ENCODE data around the gene FBLN1.
A peak's percentile ranks its signal among the peaks of the same experiment; 100 is the strongest.

FBLN1 gene

DNA sequence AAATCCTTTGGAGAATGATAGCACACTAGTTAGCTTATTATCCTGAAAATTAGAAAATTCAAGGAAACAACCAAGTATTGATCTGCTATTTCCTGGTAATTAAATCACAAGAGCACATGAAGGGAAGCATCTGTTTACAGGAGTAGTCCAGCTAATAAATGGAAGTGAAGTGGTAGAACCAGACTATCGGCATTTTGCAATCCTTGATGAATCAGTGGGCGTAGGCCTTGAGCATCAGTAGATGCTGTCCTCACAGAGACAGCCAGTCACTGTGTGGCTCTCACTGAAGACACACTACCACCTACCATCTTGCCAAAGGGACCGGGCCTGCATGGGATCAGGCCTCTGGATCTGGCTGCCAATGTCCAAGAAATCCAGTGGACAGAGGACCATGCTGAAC lies 69.8 kb downstream of the FBLN1 start:
- no peak for DNase-seq

DNA sequence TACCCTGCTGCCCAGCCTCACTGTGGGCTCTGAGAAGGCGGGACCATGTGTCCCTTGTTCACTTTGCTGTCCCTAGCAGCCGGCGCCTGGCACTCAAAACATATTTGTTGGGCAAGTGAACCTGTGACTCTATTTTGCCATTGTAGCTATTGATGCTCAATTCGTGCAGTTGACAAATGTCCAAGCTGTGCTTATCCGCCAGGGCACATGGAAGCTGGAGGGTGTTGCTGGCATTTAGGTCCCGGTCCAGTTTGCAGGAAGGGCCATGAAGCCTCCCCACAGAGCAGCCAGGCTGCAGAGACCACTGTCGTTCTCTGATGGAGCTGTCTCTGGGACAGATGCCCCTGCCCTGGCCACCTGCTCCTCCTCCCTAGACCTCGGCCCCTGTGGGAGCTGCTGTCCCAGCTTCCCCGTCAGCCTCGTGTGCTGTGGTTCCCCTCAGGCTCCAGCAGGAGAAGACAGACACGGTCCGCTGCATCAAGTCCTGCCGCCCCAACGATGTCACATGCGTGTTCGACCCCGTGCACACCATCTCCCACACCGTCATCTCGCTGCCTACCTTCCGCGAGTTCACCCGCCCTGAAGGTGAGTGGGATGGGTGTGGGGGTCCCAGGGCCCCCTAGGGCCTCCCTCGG lies 71.5 kb downstream of the FBLN1 start:
- DNase-seq = no peak

DNA sequence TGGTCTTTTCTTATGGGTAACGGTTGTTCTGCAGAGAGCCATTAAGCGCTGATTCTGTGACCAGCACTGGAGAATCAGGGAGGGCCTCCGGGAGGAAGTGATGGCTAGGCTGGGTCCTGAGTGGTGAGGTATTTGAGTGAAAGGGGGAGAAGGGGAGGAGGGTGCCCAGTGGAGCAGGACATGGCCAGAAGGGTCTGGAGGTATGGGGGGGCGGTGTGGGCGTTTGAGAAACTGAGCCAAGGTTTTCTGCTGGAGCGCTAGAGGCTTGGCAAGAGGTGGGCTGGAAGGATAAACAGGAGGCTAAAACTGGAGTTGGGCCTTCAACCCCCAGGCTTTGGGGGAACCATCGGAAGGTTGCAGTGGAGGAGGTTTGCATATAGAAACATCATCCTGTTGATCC lies 72.5 kb downstream of the FBLN1 start:
- no peak for DNase-seq

DNA sequence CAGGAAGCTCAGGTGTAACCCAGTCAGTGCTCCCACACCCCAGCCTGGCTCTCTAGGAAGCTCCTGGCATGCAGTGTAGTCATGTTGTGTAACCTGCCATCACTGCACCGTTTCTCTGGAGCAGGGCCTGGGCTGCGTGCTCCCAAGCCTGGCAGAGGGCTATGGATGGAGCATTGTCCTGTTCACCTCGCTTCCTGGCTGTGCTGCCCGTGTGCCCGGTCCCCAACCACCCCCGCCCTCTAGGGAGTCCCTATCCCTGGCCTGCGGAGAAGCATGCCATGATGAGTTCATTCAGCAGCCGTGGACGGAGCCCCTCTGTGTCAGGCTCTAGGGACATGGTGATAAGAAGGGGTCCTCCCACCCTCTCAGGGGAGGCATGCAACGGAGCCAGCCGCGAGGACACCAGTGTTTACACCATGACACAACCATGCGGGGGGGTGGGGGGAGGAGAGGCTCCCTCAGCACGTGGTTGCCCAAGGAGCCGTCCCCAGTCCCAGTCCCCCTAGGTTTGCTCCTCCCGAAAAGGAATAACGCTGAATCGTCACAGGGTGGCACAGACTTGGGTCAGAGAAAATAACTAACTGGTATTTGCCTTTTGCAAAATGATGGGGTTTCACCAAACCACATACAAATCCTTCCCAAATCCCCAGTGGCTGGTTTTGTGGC lies 73.1 kb downstream of the FBLN1 start:
- no peak for DNase-seq

DNA sequence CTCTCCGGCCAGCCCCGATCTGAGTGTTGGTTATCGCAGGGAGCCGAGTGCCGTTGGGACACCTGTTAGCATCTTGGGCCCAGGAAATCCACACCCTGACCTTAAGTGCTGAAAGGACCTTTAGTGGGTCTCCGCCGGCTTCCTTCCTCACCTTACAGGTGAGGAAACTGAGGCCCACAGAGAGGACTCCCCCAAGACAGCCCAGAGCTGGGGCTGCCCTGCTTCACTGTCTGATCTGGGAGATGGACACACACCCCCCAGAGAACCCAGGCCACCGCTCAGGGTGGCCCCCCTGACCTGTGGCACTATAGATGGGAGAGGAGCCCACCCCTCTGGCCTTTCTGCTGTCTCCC lies 73.6 kb downstream of the FBLN1 start:
- no peak for DNase-seq

DNA sequence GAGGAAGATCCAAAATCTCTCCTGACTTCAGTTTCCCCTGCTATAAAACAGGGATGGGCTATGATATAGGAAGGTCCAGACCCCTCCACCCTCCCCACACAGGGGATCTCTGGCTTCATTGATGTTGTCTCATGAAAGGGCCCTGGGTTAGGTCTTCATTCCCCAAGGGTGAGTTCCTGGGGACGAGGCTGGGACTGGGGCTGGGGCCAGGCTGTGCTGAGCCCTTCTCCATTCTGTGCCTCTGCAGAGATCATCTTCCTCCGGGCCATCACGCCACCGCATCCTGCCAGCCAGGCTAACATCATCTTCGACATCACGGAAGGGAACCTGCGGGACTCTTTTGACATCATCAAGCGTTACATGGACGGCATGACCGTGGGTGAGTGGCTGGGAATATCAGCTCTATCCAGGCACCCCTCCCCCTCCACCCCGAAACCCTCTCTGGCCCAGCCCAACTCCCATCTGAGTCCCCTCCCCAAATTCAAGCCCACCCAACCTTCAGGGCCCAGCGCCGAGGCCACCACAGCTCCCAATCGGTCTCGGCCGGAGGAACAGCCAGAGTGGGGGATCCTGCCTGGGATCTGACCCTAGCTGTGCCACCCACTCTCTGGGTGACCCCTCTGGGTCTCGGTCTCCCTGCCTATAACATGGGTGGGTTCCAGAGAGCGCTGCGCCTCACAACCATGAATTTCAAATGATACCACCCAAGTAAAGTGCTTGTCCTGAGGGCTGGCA lies 74.2 kb downstream of the FBLN1 start:
- no peak for DNase-seq

DNA sequence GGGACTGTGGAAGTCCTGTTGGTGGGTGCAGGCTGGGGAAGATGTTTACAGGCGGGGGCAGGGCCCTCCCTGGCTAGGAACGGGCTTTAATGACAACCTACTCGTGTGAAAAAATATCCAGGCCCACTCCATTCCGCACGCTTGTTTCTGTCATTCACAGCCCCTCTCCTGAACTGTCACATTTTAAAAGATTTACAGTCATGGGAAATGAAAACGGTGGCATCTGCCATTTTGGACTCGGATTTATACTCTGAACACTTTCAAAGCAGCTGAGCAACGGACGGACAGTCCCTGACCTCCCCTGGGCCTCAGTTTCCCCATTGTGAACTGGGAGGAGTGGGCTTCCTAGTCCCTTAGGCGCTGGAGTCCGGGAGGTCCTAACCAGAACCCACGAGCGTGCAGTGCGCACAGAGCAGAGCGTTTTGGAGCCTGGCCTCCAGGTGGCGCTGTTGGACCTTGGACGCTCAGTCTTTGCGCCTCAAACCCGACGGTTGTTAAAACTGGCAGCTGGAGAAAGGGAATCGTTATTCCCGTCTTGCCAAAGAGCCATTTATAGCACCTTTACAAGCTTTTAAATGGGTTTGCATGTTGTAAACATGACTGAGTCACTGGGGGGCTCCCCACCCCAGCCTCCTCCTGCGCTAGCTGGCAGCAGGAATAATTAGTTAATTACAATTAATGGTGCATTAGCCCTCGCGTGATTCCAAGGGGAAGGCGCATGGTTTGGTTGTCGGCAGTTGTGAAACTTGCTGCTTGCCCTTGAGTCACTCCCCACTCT lies 75.3 kb downstream of the FBLN1 start:
- DNase-seq = peak; percentile 88

DNA sequence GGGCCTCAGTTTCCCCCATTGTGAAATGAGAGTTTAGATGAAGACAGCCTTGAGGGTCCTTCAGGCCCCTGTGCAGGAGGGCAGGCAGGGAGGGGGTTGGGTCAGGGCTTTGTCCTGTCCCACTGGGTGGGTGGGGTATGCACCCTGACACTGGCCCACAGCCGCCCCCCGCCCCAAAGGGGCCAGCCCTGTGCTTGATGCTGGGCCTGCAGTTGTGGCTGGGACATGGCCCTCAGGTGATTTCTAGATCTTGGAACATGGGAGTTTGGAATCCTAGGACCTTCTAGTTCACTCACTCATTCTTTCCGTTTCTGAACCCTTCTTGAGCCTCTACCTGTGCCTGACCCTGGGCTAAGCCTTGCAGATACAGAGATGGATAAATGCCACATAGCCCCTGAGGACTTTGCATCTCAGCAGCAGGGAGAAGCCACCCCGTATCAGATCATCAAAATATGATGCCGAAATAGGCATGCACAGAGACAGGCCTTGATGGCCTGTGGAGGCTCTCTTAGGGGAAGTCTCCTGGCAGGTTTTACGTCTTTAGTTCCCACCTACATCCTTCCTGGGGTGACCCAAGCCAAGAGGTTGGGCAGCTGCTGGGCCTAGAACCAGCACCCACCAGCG lies 76.0 kb downstream of the FBLN1 start:
- DNase-seq = no peak

DNA sequence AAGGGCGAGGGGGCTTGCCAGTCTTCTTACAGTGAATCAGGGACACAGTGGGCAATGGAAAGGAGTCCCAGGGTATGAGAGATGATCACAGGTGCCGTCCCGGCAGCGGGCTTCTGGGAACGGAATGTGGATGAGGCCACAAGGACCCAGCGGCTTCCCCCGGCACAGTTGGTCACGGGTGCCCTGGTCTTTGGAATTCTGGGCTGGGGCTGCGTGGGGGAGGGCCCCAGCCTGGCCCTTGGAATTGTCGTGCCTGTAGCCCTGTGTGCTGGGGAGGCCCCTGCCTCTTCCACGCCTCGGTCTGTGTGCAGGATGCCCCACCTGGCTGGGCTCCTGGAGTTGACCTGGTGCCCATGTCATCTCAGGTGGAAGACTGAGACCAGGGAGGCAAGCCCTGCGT lies 76.6 kb downstream of the FBLN1 start:
- DNase-seq = no peak

DNA sequence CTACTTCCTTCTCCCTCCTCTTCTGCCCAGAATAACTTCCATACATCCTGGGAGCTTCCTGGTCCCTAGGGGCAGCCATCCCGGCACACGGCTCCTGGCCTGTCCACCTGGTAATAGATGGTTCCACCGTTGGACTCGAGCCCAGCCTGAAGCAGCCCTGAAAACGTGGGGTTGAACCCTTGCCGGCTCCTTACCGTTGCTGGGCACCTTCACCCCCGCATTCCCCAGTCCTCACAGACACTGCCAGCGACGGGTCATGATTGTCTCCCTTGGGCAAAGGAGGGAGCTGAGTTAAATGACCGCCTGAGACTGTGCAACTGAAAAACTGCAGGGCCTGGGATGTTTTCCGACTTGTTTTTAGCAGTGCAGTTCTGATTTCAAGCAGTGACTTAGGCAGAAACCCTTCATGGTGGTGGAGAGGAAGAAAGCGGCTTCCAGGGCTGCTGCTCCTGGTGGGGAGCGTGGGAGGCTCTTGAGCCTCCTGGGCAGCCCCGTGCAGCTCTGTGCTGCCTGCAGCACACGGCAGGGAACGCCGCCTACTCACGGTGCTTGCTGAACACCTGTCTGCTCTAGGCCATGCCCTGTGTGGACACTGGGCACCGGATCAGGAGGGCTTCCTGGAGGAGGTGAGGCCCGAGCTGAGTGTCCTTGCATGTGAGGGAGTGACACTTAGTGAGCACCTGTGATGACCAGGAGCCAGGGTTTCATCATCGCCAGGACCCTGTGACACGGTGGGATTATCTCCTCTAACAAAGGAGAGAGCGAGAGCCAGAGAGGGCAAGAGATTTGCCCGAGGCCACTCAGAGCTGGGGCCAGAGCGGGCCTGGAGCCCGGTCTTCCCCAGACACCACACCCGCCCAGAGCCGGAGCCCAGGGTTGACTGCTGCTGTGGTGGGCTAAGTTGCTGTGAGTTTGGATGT lies 77.4 kb downstream of the FBLN1 start:
- DNase-seq = no peak

DNA sequence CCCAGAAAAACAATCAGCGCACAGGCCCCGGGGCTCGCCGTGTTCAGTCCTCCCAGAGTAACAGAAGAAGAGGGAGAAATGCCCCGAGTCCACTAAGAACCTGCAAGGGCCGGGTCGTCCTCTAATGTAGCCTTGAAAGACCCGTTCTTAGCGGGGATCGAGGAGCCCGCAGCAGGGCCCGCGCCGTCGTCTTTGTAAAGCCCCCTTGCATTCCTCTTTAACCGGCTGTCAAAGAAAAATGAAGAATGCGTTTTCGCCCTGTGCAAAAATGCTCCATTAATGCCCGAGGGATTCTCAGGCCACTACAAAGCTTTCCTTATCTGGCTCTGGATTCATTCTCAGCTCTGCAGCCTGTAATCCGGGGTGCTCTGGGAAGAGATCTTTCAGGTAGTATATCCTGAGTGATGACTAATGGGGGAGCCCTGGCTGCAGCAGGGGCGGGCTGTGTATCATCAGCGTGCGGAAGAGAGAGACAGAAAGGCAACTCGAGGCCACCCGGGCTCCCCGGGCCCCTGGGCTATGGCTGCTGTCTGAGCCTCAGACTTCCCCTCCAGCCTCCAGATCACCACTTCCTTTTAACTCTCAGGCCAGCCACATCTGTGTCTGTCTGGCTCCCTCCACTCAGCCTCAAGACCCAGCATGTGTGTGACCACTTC lies 78.2 kb downstream of the FBLN1 start:
- no peak for DNase-seq

DNA sequence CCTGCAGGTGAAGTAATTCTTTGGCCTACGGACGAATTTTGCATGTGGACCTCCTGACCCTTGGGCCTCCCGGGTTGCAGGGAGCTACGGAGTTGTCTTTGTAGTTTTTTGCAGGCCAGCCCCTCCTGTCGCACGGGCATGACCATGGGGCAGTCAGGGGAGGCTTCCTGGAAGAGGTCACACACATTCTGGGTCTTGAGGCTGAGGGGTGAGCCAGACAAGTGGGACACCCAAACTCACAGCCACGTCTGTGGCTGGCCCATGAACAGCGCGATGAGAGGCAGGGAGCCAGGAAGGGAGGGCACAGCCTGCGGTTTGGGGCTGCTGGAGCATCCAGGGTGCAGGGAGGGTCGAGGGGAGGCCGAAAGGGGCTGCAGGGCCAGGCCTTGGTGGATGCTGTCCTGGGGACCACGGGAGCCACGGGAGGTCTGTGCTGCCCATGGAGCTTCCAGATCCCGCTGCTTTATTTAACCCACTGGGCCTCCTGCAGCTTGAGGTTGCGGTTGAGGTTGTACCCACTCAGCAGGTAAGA lies 78.9 kb downstream of the FBLN1 start:
- no peak for DNase-seq

DNA sequence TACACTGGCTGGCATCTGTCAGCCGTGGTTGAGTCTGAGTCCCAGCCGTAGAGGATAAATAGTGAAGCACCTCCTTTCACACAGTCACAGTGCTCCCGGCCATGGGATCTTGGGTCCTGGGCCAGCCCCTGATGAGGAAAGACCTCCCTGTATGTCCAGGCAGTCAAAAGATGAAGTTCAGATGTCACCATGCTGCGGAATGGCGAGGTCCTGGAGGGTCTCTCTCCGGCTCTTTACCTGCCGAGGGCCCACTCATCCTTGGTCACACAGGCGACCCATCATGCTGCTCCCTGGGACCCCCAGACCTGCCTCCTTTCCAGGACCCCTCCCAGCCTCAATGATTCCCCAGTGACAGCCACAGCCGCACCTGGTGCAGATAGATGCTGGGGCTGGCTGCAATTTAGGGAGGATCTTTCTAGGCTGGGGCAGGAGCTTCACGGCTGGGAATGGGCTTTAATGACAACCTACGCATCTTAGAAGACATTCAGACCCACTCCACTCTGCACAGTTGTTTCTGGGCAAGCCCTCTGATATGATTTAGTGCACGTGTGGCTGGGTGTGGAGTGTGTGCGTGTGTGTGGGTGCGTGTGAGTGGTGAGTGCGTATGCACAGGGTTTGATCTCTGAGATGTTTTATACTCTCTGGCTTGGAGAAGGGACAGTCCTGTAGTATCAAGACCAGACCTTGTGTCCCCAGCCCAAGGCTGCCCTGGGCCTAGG lies 79.7 kb downstream of the FBLN1 start:
- DNase-seq = no peak

DNA sequence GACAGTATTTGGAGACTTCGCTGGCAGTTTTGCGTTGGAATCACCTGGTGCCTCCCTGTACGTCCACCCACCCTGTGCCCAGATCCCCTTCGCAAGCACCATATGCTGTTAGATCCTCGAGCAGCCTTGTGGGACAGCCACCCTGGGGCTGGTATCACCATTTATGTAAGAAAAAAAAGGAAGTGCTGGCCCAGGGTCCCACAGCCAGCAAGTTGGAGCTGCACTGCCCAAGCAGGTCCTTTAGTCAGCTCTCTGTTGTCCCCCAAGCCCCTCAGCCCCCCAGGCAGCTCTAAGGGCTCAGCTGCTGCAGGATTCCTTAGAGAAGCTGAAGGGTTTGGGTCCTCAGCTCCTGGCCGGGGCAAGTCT lies 80.3 kb downstream of the FBLN1 start:
- no peak for DNase-seq

DNA sequence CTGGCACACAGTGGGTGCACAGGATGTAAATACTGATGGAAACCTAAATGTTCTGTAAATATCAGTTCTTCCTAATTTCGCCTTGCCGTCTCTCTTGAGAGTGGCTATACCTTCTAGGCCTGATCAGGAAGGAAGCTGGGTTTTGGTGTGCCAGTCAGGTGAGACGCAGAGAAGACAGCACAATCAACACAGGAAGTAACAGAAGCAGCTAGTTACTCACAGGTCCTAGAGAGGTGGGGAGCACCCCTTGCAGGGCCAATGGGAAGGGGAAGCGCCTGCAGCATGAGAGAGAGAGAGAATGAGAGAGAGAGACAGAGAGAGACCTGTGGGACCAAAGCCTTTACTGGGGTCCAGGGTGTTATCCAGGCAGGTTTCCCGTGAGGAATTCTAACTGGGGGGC lies 80.8 kb downstream of the FBLN1 start:
- no peak for DNase-seq

DNA sequence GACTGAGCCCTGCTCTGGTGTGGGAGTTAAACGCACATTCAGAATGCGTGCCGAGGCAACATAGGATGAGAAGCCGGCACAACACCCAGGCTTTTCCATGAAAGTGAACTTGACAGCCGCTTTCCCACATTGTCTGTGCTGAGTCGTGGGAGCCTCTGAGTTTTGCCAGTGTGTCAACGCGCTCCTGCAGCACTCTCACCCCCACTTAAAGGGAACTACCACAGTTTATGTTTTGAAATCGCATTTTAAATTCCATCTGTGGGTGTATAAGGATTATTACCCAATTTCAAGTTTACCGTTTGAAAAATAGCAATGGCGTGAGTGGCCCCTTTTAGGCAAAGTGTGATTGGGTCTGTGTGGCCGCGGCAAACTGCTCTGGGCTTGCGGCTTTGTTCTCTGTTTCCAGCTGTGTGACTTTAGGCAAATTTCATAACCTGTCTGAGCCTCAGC lies 81.5 kb downstream of the FBLN1 start:
- no peak for DNase-seq

DNA sequence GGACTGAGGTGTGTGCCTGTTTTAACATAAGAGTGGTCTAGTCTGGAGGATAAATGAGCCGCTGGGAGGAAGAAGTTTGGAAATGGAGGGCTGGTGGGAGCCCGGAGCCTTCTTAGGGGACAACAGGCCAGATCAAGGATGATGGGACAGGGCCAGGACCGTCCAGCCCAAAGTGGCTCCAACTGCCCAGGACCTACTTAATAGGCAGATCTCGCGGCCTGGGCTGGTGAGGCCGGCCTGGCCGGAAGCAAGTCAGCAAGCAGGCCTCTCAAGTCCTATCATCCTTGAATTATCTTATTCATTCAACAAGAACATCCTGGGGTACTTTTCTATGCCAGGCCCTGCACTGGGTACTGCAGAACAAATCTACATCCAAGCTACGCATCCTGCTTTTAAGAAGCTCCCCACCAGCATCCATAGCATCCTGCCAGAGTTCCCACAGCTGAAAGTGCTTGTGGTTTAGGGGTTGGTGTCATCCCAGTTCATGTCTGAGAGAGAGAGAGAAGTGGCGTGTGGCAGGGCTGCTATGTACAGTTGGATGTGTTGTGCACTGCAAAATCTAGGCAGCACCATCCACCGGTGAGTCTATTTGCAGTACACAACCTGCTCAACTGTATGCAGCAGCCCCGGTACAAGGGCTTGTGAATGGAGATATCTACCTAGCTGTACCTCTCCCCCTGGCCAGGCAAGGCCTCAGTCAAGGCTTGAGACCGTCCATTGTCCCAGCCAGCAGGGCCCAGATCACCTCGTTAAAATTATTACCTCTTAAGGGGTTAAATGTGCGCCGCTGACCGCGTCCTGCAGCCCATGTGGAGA lies 82.1 kb downstream of the FBLN1 start:
- no peak for DNase-seq

DNA sequence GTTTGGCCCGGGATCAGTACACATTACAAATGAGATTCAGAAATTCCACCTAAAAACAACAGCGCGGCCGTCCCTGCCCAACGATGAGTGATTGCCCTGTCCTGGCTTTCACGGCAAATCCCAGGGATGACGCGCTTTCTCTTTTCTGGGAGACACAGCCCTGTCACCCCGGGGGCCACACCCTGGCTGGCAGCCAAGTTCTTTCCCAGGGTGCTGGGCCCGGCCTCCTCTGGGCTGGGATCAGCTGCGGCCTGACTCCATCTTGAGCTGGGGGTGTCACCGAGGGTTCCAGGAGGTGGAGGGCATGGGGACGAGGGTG lies 82.7 kb downstream of the FBLN1 start:
- no peak for DNase-seq

DNA sequence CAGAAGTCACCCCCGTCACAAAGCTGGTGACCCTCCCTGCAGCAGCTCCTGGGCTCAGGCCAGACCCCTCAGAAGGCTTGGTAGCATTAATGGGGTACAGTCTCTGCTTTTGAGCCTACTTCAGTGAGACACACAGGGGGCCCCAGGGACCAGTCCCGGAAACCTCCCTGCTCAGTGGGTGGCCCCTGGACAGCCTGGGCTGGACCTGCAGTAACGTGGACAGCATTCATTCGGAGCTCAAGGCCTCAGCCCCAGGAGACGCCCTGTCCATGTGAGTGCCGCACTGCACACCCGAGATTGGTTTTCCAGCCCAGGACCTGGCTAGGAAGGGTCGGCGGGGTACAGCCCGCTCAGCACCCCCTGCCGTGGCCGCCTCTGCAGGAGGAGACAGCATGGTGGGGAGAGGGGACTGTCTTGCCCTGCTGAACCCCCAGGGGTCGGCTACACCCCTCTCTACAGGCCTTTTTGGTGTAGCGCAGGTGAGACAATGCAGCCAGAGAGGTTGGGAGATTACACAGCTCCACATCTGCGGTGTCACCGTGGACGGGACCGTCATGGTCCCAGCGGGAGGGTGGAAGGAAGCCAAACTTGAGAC lies 83.4 kb downstream of the FBLN1 start:
- no peak for DNase-seq

All from femur (tissue), 1 donor.